SH-SY5Y (cell line): ENCODE measurements around the gene CLMN.

ENCODE experiments used
- GATA2 ChIP-seq: IDR thresholded peaks from 2 replicates; pipeline ENCODE4 v1.6.1; 2011; ENCODE audit warnings: mild to moderate bottlenecking, low read depth, low read length
- GATA3 ChIP-seq: IDR thresholded peaks from 2 replicates; pipeline ENCODE4 v1.6.1; 2011; ENCODE audit warnings: low read depth, mild to moderate bottlenecking, low read length, moderate library complexity

- TF ChIP-seq GATA2 (no peak), GATA3 (no peak)
Measured at GRCh38 chr14:95317817-95318343, 1.8 kb downstream of the CLMN start.
